Panc1 (cell line): ENCODE measurements around the gene ITPRIP. TPM values are rescaled to one million over a fixed set of nuclear protein-coding genes. Genes with fewer than 3 reads are reported as not detected.

Experiments
- ATAC-seq: fragments of 200-7000 bp; cut with Tn5 transposase; 2 replicates; pipeline ENCODE4 v1.9.1; 2020; ENCODE audit warnings: mild to moderate bottlenecking, moderate library complexity
- BruUV-seq: library from RNA; stranded (reverse); fragments of 400-500 nt; replicated peaks from 2 replicates; lab custom pipeline; 2021; lab: Mats Ljungman, UMichigan
- CTCF ChIA-PET: fragments of 300-600 bp; sonication (Branson Sonifier 250); formaldehyde crosslinking; loops from one replicate; lab custom pipeline; 2022; ENCODE audit warnings: antibody characterized with exemption; lab: Charles Lee
- POLR2A ChIA-PET: fragments of 300-600 bp; sonication (Branson Sonifier 250); formaldehyde crosslinking; loops from one replicate; lab custom pipeline; 2022; ENCODE audit warnings: antibody characterized with exemption; lab: Charles Lee
- DNase-seq: peaks from one replicate; pipeline ENCODE4 v3.0.0-alpha.2; 2010; ENCODE audit warnings: low read depth, low spot score
- H3K27ac ChIP-seq: 2 replicates; pipeline ENCODE4 v1.5.1; 2011; ENCODE audit warnings: mild to moderate bottlenecking, low read length, inconsistent platforms
- H3K27me3 ChIP-seq: fragments of 200-500 bp; sonication (Bioruptor generic); 2 replicates; pipeline ENCODE4 v1.6.0; 2014; ENCODE audit warnings: low read length, inconsistent platforms; ENCODE audit not compliant: control insufficient read depth, insufficient read depth
- H3K36me3 ChIP-seq: fragments of 200-500 bp; sonication (Bioruptor generic); 2 replicates; pipeline ENCODE4 v1.5.1; 2014; ENCODE audit warnings: inconsistent platforms, mild to moderate bottlenecking, low read length, moderate library complexity; ENCODE audit not compliant: control insufficient read depth, insufficient read depth
- H3K4me1 ChIP-seq: 2 replicates; pipeline ENCODE4 v1.5.1; 2011; ENCODE audit warnings: inconsistent platforms, mild to moderate bottlenecking, low read length, moderate library complexity; ENCODE audit not compliant: control insufficient read depth, insufficient read depth
- H3K4me3 ChIP-seq, 2 experiments: 2 replicates each; pipeline ENCODE4 v1.5.1; 2011 to 2012; ENCODE audit warnings: low read depth in 2 of 2, low read length in 2 of 2, mild to moderate bottlenecking in 2 of 2, inconsistent platforms in 1 of 2, moderate library complexity in 1 of 2
- H3K9me3 ChIP-seq: fragments of 200-500 bp; sonication (Bioruptor generic); 2 replicates; pipeline ENCODE4 v1.5.1; 2014; ENCODE audit warnings: low read depth, mild to moderate bottlenecking, inconsistent platforms, low read length, moderate library complexity; ENCODE audit not compliant: control insufficient read depth, insufficient read depth
- POLR2AphosphoS5 ChIP-seq: IDR thresholded peaks from 2 replicates; pipeline ENCODE4 v1.6.1; 2012; ENCODE audit warnings: mild to moderate bottlenecking, low read depth, low read length, moderate library complexity
- REST ChIP-seq, 2 experiments: IDR thresholded peaks; 2 replicates each; pipeline ENCODE4 v1.6.1; 2011 to 2012; ENCODE audit warnings: low read depth in 2 of 2, control low read depth in 1 of 2, low read length in 1 of 2, mild to moderate bottlenecking in 1 of 2, moderate library complexity in 1 of 2; ENCODE audit not compliant: insufficient read depth in 1 of 2
- SIN3A ChIP-seq: IDR thresholded peaks from 2 replicates; pipeline ENCODE4 v1.6.1; 2012; ENCODE audit warnings: low read depth, mild to moderate bottlenecking, low read length, moderate library complexity, borderline replicate concordance; ENCODE audit not compliant: insufficient read depth
- TCF7L2 ChIP-seq: IDR thresholded peaks from 2 replicates; pipeline ENCODE4 v1.6.1; 2011; ENCODE audit warnings: mild to moderate bottlenecking, low read depth, low read length, inconsistent platforms
- in situ Hi-C: cut with HindIII; loops from 2 replicates; pipeline ENCODE4 v1.10.0; 2016; ENCODE audit warnings: low sequenced_read_pairs, low pct_unique_long_range_greater_than_20kb
- intact Hi-C: fragments of 100-400 bp; cut with micrococcal nuclease; formaldehyde crosslinking; loops from one replicate; pipeline ENCODE4 v1.10.0; 2022; ENCODE audit not compliant: unreplicated experiment
- total RNA-seq: library from RNA; stranded (reverse); gene quantifications from one replicate; pipeline ENCODE4 v1.2.1, GENCODE V29; 2021; ENCODE audit not compliant: unreplicated experiment
- TF ChIP-seq, protein P1 (sequence below): fragments of 450-650 bp; IDR thresholded peaks from 2 replicates; pipeline ENCODE4 v1.5.1; 2017; ENCODE audit warnings: mild to moderate bottlenecking

ITPRIP gene
- total RNA-seq, 1 experiment from 2014 or later = 55.0 TPM

DNA sequence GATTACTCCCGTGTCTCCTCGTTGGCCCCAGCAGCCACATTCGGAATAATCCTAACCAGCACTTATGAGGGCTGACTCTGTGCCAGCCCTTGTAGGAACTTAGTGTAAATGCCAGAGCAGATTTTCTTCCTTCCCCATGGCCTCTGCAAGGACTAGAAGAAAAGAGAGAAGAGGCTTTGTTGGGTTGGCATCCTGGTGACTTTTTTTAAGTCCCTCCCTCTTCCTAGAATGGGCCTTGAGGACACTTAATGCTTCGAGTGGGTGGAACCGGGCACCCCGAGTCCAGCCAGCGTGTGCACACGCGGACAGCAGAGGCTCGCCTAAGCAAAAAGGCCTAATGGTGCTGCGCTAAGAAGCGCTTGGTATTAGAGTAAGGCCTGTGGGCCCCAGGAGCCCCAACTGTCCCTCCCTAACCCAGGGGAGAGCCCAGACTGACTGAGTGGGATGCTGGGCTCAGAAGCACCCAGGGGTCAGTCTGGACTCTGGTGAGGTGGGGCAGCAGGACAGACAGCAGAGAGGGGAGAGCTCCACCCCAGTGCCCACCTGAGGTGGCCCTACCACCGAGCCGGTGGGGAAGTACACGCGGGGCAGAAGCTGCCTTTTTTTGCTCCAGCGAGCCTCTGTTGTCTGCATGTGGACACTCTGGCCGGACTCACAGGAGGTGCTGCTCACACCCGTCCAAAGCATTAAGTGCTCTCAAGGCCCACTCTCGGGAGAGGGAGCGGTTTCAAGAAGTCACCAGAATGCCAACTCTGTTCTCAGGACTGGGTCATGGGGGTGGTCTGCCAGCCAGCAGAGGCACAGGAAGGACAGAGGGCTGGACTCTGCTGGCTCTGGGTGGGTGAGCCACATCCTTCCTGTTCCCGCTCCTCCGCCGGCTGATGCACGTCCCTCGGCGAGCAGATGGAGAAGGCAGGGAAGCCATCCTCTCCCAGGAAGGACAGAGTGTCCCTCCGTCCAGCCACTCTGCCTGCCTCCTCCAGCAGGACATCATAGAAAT is 12.5 kb downstream of the ITPRIP start:
- intact Hi-C loops (no loop called here), in situ Hi-C loops (no loop called here)
- ATAC-seq = no peak
- Histone ChIP-seq H3K4me1 (peaks cover 94% of the 10 kb centered on the region), H3K4me3 (no peak overlapping the region), H3K27me3 (no peaks in the 10 kb centered on the region), H3K27ac (peak overlapping the region; percentile 98), H3K9me3 (no peaks in the 10 kb centered on the region), H3K36me3 (no peaks in the 10 kb centered on the region)
- TF ChIP-seq POLR2AphosphoS5 = no peak
- no peak for TF ChIP-seq SIN3A
- TF ChIP-seq, protein P1, sequence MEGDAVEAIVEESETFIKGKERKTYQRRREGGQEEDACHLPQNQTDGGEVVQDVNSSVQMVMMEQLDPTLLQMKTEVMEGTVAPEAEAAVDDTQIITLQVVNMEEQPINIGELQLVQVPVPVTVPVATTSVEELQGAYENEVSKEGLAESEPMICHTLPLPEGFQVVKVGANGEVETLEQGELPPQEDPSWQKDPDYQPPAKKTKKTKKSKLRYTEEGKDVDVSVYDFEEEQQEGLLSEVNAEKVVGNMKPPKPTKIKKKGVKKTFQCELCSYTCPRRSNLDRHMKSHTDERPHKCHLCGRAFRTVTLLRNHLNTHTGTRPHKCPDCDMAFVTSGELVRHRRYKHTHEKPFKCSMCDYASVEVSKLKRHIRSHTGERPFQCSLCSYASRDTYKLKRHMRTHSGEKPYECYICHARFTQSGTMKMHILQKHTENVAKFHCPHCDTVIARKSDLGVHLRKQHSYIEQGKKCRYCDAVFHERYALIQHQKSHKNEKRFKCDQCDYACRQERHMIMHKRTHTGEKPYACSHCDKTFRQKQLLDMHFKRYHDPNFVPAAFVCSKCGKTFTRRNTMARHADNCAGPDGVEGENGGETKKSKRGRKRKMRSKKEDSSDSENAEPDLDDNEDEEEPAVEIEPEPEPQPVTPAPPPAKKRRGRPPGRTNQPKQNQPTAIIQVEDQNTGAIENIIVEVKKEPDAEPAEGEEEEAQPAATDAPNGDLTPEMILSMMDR = no peak
- TF ChIP-seq TCF7L2 = no peak
- TF ChIP-seq REST (IDR thresholded peaks at IDR 0.05; ENCODE audit: insufficient read depth in 1 of 2, low read depth in 2 of 2, low read length in 1 of 2) = no peak
- POLR2A ChIA-PET = no interaction called here
- no TSS peak for BruUV-seq
- no peak for DNase-seq
- CTCF ChIA-PET = no interaction called here

- DNase-seq (no peak), ATAC-seq (no peak)
- no peak overlapping the region for H3K4me3 ChIP-seq
- CTCF ChIA-PET = interaction anchor here (1.0 kb wide), 1 partner anchor 20 kb away, joined by 3 read pairs; no protein-coding TSS in a partner anchor
- POLR2A ChIA-PET = no interaction called here
- TF ChIP-seq, protein P1 = no peak
- TF ChIP-seq SIN3A (no peak), POLR2AphosphoS5 (no peak)
- in situ Hi-C loops (no loop called here), intact Hi-C loops (no loop called here)
- H3K4me1 ChIP-seq = peaks cover 92% of the 10 kb centered on the region
- BruUV-seq = no TSS peak
- no peaks in the 10 kb centered on the region for H3K27me3 ChIP-seq
- no peaks in the 10 kb centered on the region for H3K36me3 ChIP-seq
- H3K27ac ChIP-seq = no peak overlapping the region
- no peaks in the 10 kb centered on the region for H3K9me3 ChIP-seq
Observed at GRCh38 chr10:104324931-104325330, 13.3 kb downstream of the ITPRIP start.
